ENCODE data around the gene DROSHA.

DNA sequence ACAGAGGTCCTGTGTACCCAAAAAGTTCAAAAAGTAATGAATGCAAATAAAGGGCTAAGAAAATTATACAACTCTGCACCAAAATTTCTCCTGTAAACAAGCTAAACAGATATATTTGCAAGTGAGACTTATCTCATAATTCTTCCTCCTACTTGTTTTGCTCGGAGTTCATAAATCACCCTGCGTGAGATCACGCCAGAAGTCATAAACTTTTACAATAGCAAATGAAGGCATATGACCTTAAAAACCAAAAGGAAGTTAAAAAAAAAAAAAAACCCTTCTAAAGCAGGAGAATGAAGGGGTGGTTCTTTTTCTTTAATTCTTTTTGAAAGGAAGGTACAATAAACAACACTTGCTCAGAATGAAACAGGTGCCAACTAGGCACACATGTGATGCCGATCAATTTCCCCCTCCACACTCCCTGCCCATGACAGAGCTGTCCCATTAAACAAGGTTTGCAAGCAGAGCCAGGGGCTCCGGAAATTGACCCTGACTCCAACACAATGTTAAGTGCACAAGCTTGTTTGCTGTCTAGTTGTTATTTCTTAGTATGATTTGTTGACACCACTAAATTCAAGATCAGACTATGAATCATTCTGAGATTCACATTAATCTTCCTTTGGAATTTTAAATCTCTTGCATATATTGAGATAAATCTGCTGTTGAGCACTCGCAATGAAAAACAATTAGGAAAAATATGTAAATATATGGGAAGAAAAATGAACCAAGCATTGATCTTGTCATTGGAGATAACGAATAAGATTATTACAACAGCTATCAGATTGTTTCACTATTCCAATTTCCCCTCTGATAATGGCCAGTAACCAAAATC, 46.3 kb downstream of the DROSHA start:
- TF ChIP-seq, protein P1, sequence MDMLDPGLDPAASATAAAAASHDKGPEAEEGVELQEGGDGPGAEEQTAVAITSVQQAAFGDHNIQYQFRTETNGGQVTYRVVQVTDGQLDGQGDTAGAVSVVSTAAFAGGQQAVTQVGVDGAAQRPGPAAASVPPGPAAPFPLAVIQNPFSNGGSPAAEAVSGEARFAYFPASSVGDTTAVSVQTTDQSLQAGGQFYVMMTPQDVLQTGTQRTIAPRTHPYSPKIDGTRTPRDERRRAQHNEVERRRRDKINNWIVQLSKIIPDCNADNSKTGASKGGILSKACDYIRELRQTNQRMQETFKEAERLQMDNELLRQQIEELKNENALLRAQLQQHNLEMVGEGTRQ (IDR thresholded peaks at IDR 0.05; ENCODE audit: low read depth, low read length): no peak
- no peak for TF ChIP-seq RFX5 (IDR thresholded peaks at IDR 0.05; ENCODE audit: low read depth, low read length)
- TF ChIP-seq, protein P2, sequence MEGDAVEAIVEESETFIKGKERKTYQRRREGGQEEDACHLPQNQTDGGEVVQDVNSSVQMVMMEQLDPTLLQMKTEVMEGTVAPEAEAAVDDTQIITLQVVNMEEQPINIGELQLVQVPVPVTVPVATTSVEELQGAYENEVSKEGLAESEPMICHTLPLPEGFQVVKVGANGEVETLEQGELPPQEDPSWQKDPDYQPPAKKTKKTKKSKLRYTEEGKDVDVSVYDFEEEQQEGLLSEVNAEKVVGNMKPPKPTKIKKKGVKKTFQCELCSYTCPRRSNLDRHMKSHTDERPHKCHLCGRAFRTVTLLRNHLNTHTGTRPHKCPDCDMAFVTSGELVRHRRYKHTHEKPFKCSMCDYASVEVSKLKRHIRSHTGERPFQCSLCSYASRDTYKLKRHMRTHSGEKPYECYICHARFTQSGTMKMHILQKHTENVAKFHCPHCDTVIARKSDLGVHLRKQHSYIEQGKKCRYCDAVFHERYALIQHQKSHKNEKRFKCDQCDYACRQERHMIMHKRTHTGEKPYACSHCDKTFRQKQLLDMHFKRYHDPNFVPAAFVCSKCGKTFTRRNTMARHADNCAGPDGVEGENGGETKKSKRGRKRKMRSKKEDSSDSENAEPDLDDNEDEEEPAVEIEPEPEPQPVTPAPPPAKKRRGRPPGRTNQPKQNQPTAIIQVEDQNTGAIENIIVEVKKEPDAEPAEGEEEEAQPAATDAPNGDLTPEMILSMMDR (conservative IDR thresholded peaks at IDR 0.05; ENCODE audit: low read depth, low read length): no peak
- no peak for TF ChIP-seq POLR2A (IDR thresholded peaks at IDR 0.05; ENCODE audit: low read depth, low read length)
- TF ChIP-seq BHLHE40 (IDR thresholded peaks at IDR 0.05; ENCODE audit: low read depth, low read length): no peak
- TF ChIP-seq RAD21 (IDR thresholded peaks at IDR 0.05; ENCODE audit: low read length): no peak
- TF ChIP-seq FOS (IDR thresholded peaks at IDR 0.05; ENCODE audit: low read depth, low read length): no peak
- no peak for TF ChIP-seq SMC3 (IDR thresholded peaks at IDR 0.05; ENCODE audit: low read depth, low read length)
- TF ChIP-seq CEBPB (IDR thresholded peaks at IDR 0.05; ENCODE audit: low read depth, low read length): no peak
- TF ChIP-seq, protein P3, sequence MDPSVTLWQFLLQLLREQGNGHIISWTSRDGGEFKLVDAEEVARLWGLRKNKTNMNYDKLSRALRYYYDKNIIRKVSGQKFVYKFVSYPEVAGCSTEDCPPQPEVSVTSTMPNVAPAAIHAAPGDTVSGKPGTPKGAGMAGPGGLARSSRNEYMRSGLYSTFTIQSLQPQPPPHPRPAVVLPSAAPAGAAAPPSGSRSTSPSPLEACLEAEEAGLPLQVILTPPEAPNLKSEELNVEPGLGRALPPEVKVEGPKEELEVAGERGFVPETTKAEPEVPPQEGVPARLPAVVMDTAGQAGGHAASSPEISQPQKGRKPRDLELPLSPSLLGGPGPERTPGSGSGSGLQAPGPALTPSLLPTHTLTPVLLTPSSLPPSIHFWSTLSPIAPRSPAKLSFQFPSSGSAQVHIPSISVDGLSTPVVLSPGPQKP (IDR thresholded peaks at IDR 0.05; ENCODE audit: borderline replicate concordance, low read depth, low read length): no peak
